Measurements from ENCODE around the gene ALDH1L1.

Gene ALDH1L1

DNA sequence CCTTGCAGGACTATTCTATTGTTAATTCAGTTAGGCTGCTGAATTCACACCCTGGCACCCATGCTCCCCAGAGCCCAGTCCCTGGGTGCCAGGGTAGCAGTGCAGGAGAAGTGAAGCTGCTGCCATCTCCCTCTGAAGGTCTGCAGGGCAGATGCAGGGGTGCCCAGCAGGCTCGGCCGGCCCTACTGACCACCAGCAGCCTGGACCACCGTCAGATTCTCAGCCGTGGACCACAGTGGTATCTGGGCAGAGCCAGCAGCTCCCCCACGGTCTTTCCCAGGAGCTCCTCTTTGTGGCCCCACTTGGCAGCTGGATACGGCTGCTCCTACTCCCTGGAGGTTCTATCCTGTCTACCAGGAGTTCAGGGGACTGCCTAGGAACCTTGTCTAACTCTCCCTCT, 46.8 kb downstream of the ALDH1L1 start:
- no peak for DNase-seq (ENCODE audit: low spot score)

- no peak for DNase-seq (ENCODE audit: low spot score)
Observed at GRCh38 chr3:126132751-126133511, 47.5 kb downstream of the ALDH1L1 start.

GRCh38 chr3:126131881-126132750, 48.3 kb downstream of the ALDH1L1 start:
- no peak for DNase-seq (ENCODE audit: low spot score)

- DNase-seq (ENCODE audit: low spot score), result no peak
Observed at GRCh38 chr3:126130981-126131745, 49.2 kb downstream of the ALDH1L1 start.

DNA sequence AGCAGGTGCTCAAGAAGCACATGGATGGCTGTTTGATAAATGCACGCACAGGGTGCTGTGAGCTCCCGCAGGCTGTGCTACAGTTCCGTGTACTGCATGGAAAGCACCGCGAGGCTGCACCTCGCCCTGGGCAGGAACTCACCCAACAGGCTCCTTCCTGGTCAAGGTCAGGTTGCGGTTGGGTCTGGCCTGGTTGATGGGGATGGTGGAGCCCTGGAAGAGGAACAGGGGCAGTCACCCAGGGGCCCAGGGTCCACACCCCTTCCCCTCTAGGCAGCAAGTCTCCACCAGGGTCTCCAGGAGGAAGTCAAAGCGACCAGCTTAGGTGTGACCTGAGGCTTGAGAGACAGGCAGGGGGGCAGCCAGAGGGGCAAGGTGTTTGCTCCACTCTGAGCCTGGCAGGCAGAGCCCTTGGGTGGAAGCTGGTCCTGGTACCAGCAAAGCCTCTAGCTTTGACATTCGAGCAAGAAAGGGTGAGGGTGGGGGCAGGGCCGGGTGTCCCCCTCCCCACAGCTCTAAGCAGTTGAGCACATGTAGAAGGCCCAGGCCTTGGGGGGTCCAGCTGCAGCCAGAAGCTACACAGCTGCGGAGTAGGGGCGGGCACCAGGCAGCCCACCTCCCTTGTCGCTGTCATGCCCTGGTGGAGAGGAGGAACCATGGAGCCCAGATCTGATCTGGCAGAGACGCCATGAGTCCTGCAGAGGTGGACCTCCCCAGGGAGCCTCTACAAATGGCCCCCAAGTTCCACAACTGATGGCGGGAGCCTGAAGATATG, 50.1 kb downstream of the ALDH1L1 start:
- no peak for DNase-seq (ENCODE audit: low spot score)

- DNase-seq (ENCODE audit: low spot score), result no peak
Observed at GRCh38 chr3:126129398-126129891, 50.9 kb downstream of the ALDH1L1 start.

- no peak for DNase-seq (ENCODE audit: low spot score)
Observed at GRCh38 chr3:126128504-126129397, 51.6 kb downstream of the ALDH1L1 start.

- DNase-seq (ENCODE audit: low spot score), result no peak
Observed at GRCh38 chr3:126127904-126128303, 52.5 kb downstream of the ALDH1L1 start.

GRCh38 chr3:126127452-126127851, 52.9 kb downstream of the ALDH1L1 start:
- DNase-seq (ENCODE audit: low spot score), result no peak

DNA sequence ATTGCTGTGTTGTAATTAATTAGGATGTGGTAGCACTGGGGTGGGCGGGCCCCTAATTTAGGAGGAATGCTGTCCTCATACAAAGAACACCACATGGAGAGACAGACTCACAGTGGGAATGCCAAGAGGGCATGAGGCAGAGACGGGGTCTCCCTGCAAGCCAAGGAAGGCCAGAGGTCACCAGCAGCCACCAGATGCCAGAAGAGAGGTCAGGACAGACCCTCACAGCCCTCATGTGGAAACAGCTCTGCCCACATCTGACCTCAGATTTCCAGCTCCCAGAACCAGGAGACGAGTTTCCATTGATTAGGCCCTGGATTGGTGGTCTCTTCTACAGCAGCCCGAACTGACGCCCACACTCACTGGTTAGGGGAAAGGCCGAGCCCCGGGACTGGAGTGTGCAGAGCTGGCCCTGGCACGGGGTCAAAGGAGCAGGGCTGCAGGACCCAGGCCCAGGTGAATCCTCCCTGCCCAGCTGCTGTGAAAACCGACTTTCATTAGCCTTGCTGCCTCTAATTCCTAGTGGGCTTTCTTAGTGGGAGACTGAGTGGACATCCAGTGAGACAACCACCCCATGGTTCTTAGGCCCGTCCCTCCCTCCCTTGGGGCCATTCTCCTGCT, 53.5 kb downstream of the ALDH1L1 start:
- no peak for DNase-seq (ENCODE audit: low spot score)

DNA sequence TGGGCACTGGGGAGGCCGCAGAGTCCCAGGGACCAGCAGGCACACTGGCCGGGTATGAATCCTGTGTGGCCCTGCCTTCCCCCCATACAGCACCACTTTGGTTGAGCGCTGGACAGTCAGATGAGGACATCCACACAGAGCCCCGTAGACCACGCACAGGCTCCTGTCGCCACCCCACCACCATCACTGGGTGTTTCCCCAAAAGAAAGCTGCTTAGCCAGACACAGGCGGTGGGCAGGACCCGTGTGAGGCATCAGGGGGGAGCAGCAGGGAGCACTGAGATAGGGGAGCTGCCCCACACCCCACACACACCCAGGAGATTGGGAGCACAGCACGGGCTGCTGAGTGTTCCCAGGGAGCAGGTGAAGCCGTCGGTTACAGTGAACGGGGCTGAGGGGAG, 54.1 kb downstream of the ALDH1L1 start:
- DNase-seq (ENCODE audit: low spot score), result no peak

- DNase-seq (ENCODE audit: low spot score), result no peak
Observed at GRCh38 chr3:126125781-126126251, 54.6 kb downstream of the ALDH1L1 start.

GRCh38 chr3:126125341-126125740, 55.0 kb downstream of the ALDH1L1 start:
- no peak for DNase-seq (ENCODE audit: low spot score)

GRCh38 chr3:126124896-126125295, 55.5 kb downstream of the ALDH1L1 start:
- no peak for DNase-seq (ENCODE audit: low spot score)

DNA sequence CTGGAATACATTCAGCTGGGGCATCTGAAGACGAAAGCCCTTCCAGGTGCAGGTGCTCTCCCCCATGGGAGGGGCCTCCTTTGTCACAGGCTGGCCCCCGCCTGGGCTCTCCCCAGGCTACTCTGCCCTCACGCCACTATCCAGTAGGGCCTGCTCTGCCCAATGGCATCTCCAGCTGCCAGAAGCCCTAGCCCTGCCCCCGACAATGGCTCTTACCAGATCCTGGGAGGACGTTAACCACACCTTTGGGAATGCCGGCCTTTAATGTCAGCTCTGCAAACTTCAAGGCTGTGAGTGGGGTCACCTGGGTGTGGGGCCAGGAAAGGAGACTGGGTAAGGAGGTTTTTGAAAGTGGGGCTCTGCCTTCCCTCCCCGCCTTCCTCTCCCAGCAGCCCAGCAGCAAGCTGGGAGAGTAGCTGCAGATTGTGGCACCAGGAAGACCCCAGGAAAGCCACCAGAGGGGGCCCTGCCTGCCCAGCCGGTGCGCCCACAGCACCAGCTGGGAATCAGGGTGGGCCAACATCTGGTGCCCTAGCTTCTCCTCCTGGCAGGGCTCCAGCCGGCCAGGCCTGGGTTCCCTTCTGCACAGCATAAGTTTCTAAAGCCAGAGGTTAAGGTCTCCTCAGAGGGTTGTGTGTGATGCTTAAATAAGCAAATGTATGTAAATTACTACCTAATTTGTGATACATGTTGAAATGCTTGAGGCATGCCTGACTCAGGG, 56.1 kb downstream of the ALDH1L1 start:
- no peak for DNase-seq (ENCODE audit: low spot score)

- no peak for DNase-seq (ENCODE audit: low spot score)
Observed at GRCh38 chr3:126121632-126122031, 58.8 kb downstream of the ALDH1L1 start.

DNA sequence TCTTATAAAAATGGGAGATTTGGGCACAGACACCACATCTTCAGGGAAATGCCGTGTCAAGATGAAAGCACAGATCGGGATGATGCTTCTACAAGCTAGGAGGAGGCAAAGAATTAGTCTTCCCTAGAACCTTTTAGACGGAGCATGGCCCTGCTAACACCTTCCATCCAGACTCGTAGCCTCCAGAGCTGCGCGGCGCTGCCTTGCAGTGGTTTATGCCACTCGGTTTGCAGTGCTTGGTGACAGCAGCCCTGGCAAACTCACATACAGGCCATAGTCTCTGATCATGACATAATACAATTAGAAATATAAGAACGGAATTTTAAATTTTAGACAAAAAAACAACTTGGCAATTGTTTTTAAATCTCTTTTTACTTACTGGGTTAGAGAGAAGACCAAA, 59.3 kb downstream of the ALDH1L1 start:
- no peak for DNase-seq (ENCODE audit: low spot score)

- DNase-seq (ENCODE audit: low spot score), result no peak
Observed at GRCh38 chr3:126119976-126120375, 60.4 kb downstream of the ALDH1L1 start.

DNA sequence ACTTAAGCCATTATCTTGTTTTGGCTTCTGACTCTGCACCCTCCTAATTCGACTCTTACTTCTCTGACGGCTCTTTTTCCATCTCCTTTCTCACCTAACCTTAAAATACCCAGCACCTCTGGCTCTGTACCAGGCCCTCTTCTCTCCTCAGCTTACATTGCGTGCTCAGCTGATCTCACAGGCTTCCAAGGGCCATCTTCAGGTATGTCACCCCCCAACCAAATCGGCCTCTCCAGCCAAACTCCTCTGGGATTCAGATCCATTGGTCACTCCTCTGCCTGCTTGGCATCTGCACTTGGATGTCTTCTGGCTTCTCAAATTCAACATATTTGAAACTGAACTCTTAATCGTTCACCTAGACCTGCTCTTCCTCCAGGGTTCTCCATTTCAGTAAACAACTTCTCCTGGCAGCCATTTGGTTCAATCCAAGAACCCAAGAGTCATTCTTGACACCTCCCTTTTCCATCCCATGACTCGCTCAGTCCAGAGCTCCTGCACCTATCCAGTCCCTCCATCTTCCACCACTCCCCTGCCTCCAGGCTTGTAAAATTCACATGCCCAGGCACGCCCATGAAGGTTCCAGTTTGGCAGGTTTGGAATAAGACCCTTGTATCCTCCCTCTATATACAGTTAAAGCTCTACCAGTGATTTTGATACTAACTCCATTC, 61.2 kb downstream of the ALDH1L1 start:
- no peak for DNase-seq (ENCODE audit: low spot score)

Measured in CD4-positive, alpha-beta T cell treated with Interleukin-6 at 100 ng/mL for 8 hours (primary cell).